Dermis microvascular lymphatic vessel endothelial cell (primary cell): ENCODE results near the gene RALGAPB. TPM values are rescaled to one million over a fixed set of nuclear protein-coding genes. Genes with fewer than 3 reads are reported as not detected.

Source experiments
- DNase-seq, 2 donors: peaks; one replicate each; pipeline versions ENCODE4 v3.0.0 to v3.0.0-alpha.2; 2010; ENCODE audit warnings: low read depth in 2 of 2
- total RNA-seq: library from RNA; depleted of rRNA; stranded (reverse); fragments of >200 nt; gene quantifications from 2 replicates; pipeline ENCODE4 v1.2.1, GENCODE V29; 2014

The RALGAPB gene
- total RNA-seq, 1 donor from 2014 or later: 16.3 TPM

DNA sequence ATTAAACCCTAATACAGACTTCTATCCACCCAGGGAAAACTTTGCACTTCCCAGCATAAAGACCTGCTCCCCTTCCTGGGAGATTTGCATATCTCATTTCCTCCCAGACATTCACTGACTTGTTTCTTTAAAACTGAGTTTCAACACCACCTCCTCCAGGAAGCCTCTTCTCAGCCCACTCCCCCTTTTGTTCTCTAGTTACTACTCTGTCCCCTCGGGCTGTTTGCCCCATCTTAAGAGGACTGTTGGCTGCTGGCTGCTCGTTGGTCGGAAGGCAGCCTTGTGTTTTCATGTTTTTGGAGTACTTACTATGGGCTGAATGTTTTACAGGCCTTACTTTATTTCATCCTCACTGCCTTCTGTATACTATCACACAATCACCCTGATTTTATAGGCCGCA is 135.5 kb downstream of the RALGAPB start:
- no peak for DNase-seq

DNA sequence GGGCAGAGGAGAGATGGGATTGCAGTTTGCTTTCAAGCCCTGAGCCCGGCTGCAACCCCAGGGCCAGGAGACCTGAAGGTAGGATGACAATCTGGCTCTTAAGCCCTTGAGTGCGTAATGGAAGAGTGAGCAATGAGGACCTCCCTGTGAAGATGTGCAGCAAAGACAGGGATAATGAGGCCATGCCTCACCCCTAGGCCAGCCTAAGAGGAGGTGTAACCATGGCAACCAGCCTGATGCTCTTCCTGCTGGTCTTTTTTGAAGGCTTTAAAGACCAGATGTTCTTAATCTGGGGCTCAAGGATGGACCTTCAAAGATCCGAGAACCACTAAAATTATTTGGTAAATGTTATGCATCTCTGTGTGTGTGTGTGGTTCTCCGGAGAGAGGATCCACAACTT is 137.2 kb downstream of the RALGAPB start:
- DNase-seq: no peak

DNA sequence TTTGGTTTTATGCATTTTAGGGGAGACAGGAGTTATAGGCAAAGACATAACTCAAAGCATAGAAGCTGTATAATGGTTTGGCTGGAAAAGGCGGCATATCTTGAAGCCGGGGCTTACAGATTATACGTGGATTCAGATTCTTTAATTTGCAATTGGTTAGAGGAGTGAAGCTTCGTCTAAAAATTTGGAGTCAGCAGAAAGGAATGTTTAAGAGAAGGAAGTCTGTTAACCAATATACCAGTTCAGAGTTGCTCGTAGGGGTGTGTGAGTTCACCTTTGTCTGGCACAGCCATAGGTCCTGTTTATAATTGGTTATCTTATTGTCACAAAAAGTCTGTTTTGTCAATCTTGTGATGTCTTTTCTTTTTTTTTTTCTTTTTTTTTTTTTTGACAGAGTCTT is 137.9 kb downstream of the RALGAPB start:
- DNase-seq: no peak

DNA sequence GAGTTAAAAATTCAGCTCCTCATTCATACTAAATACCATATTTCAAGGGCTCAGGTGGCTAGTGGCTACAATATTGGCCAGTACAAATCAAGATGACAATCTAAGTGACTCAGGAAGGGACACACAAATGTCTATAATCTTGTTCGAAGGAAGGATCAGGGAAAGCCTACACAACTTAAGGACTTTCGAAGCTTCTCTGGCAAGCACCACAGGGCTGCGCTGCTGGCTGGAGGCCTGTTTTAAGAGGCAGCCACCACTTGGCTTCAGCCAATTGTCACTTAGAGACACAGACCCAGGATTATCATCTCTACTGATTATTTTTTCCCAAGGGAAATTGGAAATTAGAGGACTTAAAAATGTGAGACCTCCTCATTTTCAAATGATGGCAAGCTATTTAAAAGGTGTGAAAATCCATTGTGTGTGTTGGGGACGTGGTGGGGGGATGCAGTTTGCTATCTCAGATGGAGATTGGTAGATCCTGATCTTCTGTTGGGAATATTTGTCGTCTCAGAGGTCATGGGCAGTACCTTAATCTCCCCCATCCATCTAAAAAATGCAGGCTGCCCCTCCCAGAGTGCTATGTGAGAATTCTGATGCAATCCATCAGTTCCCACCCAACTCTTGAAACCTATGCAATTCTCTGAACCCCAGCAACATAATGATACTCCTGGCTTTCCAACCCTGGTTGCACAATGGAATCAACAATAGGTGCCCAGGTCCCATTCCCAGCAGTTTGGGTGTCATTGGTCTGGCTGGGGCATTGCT is 140.3 kb downstream of the RALGAPB start:
- no peak for DNase-seq

DNA sequence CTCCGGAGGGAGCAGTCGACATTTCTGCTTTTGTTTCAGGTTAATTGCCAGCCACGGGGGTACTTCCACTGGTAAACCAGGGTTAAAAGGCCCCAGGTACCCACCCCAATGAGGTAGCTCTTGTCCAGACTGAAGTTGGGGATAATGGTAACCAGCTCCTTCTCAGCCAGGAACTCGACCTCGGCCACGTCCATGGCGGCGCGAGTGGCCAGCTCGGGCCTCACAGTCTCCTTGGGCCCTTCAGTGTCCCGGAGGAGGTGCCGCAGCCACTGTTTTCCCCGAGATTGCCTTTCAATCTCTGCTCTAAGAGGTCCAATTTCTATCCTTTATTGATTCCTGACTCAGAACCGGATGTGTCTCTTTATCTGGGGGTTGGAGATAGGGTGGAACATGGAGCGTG is 142.6 kb downstream of the RALGAPB start:
- DNase-seq: no peak

DNA sequence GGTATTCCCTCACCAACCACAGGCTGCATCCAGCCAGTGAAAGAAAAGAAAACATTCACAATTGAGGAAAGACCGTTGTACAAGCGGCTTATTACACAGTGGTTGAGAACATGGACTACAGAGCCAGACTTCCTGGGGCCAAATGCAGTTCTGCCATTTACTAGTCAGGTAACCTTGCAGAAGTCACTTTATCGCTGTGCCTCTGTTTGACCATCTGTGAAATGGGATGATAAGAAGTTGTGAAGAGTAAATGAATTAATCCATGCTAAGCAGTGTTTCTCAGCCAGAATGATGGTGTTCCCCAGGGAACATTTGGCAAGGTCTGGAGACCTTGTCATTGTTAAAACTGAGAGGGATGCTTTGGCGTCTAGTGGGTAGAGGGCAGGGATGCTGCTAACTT is 143.8 kb downstream of the RALGAPB start:
- DNase-seq: no peak

DNA sequence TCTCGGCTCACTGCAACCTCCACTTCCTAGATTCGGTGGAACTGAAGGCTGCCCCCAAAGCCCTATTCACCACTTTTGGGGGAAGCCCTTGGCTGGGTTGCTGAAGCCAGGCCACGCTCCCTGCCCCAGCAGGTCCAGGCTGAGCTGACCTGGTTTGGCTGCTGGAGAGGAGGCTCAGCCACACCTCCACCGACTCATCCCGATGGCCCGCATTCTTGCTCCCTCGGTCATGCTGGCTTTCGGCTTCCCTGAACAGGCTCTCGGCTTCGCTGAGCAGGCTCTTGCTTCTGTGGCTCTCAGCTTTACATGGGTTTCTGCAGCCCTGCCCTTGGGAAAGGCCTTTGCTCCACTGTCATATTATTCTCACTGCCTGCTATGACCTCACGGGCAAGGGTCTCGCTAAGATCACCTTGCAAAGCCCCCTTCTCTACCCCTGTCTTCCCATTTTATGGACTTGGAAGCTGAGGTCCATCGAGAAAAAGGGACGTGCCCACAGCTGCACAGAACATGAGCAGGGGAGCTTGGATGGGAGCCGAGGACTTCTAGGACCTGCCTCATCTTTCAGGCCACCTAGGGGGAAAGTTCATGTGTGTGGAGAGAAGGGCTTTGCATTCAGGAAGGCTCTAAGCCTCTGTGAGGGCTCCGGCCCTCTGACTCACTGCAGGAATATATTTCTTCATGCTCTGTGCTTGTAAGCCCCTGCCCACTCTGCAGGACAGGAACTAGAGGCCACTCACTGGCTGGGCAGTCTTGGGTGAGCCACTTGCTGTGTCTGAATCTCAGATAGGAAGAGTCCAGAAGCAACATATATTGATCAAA is 144.6 kb downstream of the RALGAPB start:
- DNase-seq: no peak

DNA sequence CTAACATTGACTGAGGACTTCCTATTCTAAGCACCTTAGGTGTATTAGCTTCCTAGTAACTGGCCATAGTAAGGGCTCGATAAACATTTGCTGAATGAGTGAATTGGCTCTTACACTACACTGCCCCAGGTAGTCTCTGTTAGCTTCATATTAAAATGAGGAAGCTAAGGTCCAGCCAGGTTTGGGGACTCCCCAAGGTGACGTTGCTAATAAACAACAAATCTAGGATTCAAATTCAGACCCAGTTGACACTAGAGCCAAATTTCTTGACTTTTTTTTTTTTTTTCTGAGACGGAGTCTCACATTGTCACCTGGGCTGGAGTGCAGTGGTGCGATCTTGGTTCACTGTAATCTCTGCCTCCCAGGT is 145.2 kb downstream of the RALGAPB start:
- DNase-seq: no peak

DNA sequence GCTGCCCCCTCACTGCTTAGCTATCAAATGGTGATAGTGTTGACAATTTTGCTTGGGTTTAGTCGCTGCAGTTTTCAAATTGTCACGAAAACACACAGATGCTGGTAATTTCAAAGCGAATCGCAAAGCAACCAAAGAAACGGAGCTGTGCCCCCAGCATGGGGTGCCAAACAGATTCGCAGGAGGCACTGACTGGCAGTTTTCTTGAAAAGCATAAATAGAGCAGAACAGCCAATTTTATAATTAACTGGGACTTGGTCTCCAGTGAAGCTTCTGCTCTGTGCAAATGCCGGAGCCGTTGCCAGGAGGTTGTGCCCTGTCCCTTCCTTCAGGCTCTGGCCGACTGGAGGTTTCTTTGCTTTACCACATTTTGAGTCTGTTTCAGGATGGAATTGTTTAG is 147.8 kb downstream of the RALGAPB start:
- DNase-seq: no peak

DNA sequence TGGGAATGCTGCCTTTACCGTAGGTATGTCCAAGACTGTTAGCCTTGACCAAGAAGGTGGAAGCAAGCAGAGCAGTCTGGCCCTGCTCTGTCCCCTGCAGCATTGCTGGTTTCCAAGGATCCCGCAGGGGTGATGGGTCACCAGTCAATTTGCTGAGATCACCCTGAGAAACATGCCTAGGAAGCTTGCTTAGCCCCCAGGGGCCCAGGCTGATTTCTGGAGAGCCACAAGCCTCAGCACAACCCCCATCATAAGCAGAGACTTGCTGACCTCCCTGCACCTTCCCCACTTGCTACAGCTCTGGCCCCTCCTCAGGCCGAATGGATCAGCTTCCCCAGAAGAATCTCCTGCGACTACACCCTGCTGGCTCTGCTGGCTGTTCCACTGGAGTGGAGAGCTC is 150.4 kb downstream of the RALGAPB start:
- no peak for DNase-seq

DNA sequence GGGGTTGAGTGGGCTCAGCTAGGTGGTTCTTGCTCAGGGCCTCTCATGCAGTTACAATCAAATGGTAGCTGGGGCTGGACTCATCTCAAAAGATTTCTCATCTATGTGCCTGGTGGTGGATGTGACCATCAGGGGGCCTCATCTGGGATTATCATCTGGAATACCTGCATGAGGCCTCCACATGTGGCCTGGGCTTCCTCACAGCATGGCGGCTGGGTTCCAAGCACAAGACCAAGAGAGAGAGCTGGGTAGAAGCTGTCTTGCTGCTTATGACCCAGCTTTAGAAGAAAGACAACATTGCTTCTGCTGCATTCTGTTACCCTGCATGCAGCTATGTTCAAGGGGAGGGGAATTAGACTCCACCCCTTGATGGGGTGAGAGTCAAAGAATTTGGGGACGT is 151.4 kb downstream of the RALGAPB start:
- no peak for DNase-seq

DNA sequence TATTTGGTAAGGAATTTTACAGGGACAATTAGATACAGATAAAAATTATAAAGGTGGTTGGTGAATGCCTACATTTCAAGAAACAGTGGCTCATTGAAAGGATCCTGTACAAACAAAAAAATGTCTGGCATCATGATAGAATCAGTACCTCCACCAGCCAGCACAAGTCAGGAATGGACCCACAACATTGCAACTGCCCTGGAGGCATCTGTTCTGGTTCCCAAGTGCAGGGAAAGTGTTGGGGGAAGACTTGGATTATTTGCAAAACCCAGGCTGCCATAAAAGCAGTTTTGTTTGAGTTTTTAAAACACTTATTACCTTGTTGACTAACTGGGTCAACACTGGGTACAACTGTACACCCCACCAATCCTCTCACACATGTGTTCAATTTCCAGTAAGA is 153.3 kb downstream of the RALGAPB start:
- DNase-seq: no peak

DNA sequence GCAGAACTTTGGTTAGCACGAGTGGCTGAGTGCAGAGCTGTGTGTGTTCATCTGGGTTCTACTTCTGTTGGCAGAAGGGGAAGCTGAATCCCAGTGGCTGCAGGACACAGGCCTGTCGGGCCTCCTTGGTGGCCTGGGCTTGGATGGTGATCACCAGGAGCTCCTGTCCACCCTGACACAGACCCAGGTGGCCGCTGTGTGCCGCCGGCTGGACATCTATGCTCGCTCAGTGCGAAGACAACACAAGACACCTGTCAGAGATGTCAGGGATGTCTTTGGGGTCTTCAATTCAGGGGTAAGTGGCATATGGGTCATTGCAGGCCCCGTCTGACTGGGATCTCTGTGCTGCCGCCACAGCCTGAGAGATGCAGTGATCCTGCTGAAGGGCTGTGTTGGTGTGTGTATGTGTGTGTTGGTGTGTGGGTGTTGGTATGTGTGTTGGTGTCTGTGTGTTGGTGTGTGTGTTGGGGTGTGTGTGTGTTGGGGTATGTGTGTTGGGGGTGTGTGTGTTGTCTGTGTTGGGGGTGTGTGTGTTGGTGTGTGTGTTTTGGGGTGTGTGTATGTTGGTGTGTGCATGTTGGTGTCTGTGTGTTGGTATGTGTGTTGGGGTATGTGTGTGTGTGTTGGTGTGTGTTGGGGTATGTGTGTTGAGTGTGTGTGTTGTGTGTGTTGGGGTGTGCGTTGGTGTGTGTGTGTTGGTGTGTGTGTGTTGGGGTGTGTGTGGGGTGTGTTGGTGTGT is 154.4 kb downstream of the RALGAPB start:
- DNase-seq: no peak

Other genes starting within 250 kb of the RALGAPB start
- gene KIAA1755, start 212.1 kb upstream of the RALGAPB start, total RNA-seq: 0.13 TPM in 1 of 2 replicates, not detected in the other
- gene BPI, start 168.7 kb upstream of the RALGAPB start, total RNA-seq: not detected in 2 replicates
- gene LBP, start 126.4 kb upstream of the RALGAPB start, total RNA-seq: under 0.01 and 0.13 TPM in 2 replicates
- gene SNHG17, start 37.5 kb upstream of the RALGAPB start, total RNA-seq: 5.1 and 7.0 TPM in 2 replicates
- gene ADIG, start 108.4 kb downstream of the RALGAPB start, total RNA-seq: not detected in 2 replicates
- not detected in 2 replicates for gene ARHGAP40, start 129.0 kb downstream of the RALGAPB start, total RNA-seq